ENCODE measurements around the gene ZXDC.

Gene ZXDC

GRCh38 chr3:126451511-126451910 is 24.2 kb downstream of the ZXDC start:
- TF ChIP-seq CTCF (IDR thresholded peaks at IDR 0.05; ENCODE audit: low read depth, low read length) = no peak
- in situ Hi-C loops (cut with HindIII; ENCODE audit: low sequenced_read_pairs) = no loop called here
- no peak for DNase-seq (ENCODE audit: low read depth, low spot score)
- no peak overlapping the region for H3K4me3 ChIP-seq (ENCODE audit: low read depth, low read length)

DNA sequence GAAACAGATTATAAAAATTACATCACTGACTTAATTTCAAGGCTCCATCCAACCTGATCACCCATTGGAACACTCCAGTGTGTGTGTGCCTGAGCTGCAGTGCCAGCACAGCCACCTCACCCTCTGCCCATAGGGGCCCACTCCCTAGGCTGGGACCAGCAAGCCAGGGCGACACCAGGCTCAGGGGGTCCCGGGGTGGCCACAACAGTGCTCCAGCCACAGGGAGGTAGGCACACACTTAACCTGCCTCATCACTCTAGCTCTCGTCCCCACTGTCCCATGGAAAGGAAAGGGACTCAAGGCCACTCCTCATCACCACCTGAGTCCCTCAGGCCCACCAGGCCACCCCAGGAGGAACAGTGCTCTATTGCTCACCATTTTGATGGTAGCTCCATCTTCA is 24.9 kb downstream of the ZXDC start:
- in situ Hi-C loops (cut with HindIII; ENCODE audit: low sequenced_read_pairs) = no loop called here
- TF ChIP-seq CTCF (IDR thresholded peaks at IDR 0.05; ENCODE audit: low read depth, low read length) = no peak
- no peak overlapping the region for H3K4me3 ChIP-seq (ENCODE audit: low read depth, low read length)
- DNase-seq (ENCODE audit: low read depth, low spot score) = no peak

DNA sequence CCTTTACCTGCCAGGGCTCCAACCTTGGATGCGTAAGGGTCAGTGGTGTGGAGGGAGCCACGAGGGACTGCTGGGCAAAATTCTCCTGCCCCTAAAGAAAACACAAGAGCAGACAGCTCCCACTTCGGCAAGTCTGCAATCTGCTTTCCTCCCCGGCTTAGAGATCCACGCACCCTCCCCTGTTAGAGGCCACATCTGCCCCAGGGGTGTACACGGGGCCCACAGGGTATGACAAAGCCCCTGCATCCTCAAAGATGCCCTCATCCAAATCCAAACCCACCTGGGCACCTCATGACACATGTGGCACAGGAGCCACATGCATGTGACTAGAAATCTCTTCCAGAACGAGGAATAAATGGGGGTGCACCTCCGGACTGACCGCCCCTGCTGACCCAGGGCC is 25.5 kb downstream of the ZXDC start:
- no peak for TF ChIP-seq CTCF (IDR thresholded peaks at IDR 0.05; ENCODE audit: low read depth, low read length)
- in situ Hi-C loops (cut with HindIII; ENCODE audit: low sequenced_read_pairs) = no loop called here
- DNase-seq (ENCODE audit: low read depth, low spot score) = no peak
- no peak overlapping the region for H3K4me3 ChIP-seq (ENCODE audit: low read depth, low read length)

GRCh38 chr3:126449621-126450051 is 26.1 kb downstream of the ZXDC start:
- in situ Hi-C loops (cut with HindIII; ENCODE audit: low sequenced_read_pairs) = no loop called here
- H3K4me3 ChIP-seq (ENCODE audit: low read depth, low read length) = no peak overlapping the region
- TF ChIP-seq CTCF (IDR thresholded peaks at IDR 0.05; ENCODE audit: low read depth, low read length) = no peak
- no peak for DNase-seq (ENCODE audit: low read depth, low spot score)

DNA sequence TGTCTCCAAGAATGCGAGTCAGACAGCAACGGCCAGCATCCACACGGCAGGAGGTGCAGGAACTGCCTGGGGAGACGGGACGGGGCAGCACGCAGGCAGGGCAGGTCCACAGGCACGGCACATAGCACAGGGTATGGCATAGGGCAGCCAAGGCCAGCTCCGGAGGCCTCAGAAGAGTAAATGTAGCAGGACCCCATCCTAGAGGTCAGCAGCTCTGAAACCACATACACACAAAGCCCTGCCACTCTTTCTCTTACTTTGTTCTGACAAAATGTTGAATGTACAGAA is 26.9 kb downstream of the ZXDC start:
- TF ChIP-seq CTCF (IDR thresholded peaks at IDR 0.05; ENCODE audit: low read depth, low read length) = no peak
- in situ Hi-C loops (cut with HindIII; ENCODE audit: low sequenced_read_pairs) = no loop called here
- no peak for DNase-seq (ENCODE audit: low read depth, low spot score)
- H3K4me3 ChIP-seq (ENCODE audit: low read depth, low read length) = no peak overlapping the region

- H3K4me3 ChIP-seq (ENCODE audit: low read depth, low read length) = no peak overlapping the region
- DNase-seq (ENCODE audit: low read depth, low spot score) = no peak
- in situ Hi-C loops (cut with HindIII; ENCODE audit: low sequenced_read_pairs) = no loop called here
- no peak for TF ChIP-seq CTCF (IDR thresholded peaks at IDR 0.05; ENCODE audit: low read depth, low read length)
Observed at GRCh38 chr3:126448136-126448892, 27.4 kb downstream of the ZXDC start.

Data from astrocyte of the spinal cord (primary cell).